HG02763 (cell line): ENCODE results near the gene GPS2.
A peak's percentile ranks its signal among the peaks of the same experiment; 100 is the strongest.

ENCODE experiments used
- ATAC-seq: cut with Tn5 transposase; IDR thresholded peaks from one replicate; pipeline ENCODE4 v1.9.1; 2021; ENCODE audit warnings: mild to moderate bottlenecking, moderate library complexity; ENCODE audit not compliant: unreplicated experiment

Gene GPS2

DNA sequence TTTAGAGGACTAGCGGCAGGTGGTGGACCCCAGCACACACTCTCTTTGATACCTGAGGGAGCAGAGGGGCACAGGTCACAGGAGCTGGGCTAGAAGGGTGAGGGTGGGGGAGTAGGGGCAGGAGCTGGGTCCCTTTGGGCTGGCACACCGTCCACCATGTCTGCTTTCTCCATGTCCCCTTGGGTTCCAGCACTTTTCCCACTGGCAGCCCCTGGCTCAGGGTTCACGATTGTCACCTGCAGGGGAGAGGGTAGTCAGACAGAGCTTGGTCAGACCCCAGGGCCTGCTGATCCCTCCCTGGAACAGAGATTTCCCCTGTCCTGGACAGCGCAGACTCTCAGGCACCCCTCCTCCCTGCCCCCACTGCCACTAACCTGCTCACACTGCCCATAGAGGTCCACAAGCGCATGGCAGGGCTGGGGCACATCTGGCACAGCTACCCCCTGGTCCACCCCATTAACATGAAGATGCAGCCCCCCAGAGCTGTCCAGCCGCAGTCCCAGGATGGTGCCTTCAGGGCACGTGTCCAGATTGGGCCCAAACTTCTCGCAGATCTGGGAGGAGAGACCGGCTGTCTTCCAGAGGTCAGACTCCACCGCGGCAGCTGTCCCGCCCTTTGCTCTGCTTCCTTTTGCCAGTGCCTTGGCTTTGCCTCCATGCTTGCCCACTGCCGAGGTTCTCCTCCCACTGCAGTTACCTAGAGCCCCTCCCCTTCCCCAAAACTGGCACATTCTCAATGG lies 3.1 kb upstream of the GPS2 start:
- no peak for ATAC-seq

DNA sequence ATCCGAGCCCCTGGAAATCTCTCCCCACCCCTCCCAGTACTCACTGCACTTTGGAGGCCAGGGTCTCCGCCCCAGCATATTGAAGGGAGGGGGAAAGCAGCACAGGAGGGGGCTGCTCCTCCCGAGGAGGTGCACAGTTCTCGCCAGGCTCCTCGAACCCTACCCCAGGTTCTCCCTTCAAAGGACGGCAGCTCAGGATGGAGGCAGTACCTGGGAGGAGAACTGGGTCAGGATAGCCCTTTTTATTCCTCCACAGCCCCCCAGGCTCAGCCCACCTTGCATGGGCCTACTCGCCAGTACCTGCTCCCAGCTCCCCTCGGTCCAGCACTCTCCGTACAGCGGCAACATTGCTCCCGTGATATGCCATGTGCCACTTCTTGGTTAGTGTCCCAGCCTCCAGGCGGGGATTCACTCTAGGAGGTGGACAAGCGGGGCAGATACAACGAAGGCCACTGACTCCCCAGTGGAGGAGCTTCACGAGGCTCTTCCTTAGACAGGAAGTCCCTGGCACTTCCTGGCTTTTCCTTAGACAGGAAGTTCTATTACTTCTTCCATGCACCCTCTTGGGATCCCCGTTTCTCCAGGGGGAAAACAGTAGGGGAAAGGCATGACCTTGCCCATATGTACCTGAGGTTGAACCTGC lies 2.1 kb upstream of the GPS2 start:
- ATAC-seq, result no peak

DNA sequence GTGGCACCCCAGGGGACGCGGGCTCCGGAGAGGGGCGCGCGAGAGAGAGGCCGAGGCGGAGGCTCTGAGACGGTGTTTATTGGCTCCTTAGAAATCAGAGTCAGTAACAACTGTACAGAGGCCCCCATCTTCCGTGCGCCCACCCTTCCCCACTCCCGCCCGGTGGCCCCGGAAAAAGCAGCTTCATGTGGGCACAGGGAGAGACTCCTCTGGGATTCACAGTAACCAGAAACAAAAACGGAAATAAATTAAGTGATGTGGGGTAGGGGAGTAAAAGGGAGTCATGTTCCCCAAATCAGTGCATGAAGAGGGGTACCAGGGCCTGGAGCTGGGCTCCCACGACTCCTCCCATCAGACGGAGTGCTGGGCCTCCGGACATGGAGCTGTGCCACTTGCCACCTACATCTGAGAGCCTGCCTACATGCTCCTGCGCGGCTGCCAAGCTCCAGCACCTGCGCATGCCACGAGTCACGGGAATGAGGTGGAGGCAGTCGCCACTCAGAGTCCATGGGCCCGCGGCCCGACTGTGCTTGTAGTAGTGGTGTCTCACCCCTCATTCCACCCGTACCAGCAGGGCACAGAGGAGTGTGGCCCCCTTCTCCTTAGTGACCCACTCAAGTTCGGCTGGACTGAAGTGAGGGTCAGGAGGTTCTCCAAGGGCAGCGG lies 543 bp upstream of the GPS2 start:
- ATAC-seq, result no peak

DNA sequence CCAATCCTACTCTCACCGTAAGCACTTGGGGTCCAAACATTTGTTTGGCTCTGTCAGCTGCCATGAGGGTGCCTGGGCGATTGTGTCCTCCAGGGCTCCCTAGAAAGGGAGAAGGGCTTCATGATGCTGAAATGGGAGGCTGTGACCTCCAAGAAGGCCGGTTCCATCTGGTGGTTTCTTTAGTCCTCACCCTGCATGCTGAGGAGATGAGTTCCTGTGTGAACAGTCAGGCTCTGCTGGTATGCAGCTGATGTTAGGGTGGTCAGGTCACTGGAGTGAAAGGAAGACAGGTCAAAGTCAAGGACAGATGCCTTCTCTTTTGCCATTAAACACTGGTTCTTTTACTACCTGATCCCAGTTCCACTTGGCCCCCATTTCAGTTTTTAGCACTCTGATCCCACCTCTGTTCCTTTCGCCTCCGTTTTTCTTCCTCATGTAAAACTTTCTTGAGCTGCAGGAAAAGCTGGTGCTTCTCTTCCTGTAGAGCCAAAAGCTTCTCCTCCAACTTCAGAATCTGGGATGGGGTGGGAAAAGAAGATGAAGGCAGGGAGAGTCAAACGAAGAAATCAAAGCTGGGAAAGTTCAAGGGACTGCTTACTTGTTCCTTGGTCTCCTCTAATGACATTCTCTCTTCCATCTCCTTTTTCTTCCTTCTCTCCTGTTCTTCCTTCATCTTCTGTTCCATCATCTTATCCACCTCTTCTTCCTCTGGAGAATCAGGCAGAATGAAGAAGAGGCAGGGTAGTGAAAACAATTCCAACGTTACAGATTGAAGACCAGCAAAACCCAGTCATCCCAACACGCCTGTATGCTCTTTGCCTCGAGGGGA lies 1.1 kb downstream of the GPS2 start:
- ATAC-seq, result no peak

DNA sequence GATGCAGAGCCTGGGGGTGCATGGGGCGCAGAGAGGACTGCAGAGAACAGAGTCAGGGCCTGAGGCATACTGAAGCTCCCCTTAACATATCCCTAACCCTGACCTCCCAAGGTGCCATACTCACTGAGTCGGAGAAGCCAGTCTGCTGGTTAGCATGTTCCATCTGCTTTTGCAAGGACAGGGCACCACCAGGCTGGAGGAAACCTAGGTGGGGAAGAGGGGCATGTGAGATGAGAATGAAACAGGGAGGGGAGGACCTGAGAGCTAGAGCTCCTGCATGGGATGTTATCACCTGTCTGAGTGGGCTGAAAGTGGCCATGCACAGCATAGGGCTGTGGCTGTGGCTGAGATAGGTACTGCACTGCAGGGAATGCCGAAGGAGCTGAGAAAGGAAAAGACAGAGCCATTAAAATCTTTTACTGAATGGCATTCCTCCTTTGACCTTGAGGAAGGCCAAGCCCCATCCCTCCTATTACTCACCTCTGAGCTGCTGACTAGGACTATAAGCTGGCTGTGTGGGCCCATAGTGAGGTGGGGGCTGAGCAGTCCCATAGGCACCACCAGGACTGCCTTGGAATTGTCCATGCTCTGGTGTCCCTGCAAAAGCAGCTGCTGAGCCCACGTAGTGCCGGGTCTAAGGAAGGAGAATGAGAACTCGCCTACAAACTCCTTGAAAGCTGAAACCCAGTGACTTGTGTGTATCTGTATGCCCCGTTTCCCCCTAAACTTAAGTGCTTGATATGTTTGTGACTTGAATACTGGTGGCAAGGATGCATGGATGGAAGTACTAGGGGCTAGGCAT lies 1.9 kb downstream of the GPS2 start:
- no peak for ATAC-seq

DNA sequence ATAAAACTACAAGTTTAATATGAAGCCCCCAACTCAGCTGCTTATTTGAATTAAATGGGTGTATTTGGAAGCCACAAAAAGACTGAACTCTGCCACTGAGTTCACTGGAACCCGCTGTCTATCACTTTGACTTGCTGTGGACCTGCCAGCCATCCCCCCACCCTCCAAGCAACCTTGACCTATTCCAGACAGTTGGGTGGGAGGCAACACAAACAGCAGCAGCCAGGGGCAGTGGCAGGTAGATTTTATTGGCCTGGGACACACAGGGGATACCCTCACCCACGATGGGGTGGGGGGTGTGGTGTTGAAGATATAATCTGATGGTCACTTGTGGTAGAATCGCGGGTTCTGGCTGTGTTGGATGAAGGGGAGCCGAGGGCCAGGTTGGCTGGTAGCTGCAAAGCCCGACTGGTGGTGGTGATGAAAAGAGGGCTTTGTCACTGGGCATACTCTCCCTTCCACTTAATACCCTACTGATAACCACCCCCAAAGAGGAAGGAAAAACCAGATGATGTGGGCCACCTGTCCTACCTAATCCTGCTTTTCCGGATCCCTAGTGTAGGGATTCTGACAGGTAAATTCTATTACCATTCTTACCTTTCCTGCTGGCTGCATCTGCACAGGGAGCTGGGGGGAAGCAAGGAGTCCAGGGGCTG lies 2.6 kb downstream of the GPS2 start:
- ATAC-seq, result no peak

DNA sequence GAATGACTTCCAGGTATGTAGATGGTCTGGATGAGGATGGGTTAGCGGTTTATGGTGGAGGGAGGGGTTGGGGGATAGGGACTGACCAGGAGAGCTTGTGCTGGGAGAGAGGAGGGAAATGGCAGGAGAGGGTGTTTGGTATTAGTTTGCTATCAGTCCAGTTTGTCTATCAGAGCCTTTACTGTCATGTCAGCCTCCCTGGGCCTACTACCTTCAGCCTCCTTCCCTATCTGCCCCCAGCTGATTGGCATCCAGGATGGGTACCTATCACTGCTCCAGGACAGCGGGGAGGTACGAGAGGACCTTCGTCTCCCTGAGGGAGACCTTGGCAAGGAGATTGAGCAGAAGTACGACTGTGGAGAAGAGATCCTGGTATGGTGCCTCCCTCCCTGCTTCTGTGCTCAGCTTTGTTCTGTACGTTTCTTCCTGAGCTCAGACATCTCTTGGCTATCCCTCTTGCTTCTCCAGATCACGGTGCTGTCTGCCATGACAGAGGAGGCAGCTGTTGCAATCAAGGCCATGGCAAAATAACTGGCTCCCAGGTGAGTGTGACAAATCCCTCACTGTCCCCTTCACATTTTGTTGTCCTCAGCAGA lies 4.0 kb downstream of the GPS2 start:
- no peak for ATAC-seq

DNA sequence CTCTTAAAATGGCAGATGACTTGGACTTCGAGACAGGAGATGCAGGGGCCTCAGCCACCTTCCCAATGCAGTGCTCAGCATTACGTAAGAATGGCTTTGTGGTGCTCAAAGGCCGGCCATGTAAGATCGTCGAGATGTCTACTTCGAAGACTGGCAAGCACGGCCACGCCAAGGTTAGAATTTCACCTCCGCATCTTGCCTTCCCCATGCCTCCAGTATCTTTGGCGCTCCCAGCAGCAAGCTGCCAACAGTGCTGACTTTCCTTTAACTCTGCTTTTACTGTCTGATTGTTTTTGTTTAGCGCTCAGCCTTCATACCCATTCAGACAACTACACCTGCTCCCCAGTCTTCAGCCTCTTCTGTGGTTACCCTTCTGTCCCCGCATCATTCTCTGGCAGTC lies 5.5 kb downstream of the GPS2 start:
- no peak for ATAC-seq

DNA sequence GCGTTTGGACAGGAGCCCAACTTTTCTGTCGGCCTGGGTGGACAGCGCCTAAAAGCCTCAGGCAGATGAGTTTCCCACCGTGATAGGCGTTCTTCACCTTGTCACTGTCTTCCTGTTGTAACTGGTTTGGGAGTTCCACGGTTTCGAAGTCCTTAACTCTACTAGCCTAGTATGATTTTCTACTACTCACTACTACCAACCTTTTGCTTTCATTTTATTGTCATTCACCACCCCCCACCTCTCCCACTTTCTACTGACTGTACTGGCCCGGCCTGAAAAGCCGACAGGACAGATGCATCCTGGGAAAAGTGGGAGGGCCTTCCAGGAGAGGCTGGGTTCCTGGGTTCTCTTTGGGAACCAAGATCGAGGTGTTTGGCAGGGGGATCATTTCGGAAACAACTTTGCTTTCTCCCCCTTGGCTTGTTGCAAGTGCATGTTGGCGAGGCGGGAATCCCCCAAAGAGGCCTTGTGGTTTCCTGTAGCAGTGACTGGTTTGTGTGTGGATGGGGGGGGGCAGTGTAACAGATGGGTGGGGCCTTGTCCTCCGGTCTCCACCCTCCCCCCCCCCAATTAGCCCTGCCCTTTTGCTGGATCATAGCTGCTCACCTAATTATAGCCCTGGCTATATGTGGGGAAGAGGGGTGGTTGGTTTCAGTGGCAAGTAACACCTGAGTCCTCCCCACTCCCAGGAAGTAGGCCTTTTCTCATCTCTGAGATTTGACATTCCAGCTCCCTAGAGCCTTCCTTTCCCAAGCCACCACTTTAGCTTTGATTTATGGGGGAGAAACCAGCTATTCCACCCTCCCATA lies 6.3 kb downstream of the GPS2 start:
- ATAC-seq, result no peak

DNA sequence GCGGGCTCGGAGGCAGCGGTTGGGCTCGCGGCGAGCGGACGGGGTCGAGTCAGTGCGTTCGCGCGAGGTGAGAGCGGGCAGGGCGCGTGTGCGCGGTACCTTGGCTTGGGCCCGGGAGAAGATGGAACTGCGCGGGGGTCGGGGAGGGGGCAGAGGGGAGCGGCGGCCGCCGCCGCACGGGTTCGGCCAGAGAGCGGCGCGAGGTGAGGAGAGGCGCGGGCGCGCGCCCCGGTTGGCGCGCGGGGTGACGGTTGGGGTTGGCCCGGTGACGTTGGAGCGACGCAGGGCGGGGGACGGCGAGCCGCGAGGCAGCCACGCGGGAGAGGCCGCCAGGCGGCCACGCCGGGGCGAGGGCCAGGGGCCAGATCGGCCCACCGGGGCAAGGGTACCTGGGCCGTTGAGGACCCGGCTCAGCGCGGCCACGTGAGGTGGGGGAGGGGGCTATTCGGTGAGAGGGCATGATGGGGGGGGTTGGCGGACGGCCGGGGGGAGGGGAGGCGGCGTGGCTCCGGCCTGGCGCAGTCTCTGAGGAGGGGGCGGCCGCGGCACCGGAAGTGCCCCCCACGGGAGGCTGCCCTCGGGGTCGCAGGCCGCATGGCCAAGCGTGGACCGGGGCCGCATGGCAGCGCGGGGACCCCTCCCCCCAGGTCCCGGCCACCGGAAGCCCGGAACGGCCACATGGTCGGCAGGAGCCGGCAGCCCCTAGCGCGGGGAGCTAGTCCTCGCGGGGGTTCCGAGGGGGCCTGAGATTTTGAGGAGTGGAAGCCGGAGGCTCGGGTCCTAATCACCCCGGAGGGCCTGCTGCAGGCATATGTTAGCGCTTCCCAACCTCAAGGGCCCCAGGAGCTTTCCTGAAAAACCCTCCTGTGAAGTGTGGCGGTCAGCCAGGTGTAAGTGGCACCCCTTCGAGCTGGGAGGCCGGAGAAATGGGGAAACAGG lies 7.2 kb downstream of the GPS2 start:
- peak; percentile 1 for ATAC-seq

DNA sequence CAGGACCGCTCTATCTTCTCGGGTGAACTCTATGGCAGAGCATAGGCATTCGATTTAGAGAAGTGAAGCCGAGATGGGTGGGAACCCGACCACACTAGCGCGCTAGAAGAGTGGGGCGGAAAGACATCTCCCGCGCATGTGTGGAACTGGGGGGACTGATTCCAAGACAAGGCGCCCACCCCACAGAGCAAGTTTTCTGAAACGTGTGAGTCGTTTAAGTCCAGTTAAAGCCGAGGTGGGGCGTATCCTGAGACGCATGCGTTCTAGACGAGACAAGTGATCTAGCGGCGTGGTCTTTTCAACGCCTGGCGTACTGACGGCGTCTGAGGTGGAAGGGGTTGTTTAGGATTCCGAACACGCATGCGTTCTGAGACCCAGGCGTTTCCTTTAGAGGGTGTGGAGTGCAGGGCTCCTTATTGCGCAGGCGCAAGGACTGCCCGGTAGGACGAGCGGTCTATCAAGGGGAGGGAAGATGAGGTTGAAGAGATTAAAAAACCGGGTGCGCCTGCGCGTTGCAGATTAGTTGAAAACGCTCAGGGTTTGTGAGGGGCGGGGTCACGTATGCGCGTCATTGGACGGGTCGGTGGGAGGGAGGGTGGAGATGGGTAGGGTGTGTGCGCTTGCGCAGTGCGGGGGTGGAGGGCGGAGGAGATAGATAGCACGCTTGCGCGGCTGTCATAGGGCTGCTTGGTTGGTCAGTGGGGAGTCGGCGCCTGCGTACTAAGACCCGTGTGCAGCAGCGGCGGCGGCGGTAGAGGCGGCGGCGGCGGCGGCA lies 8.1 kb downstream of the GPS2 start, which contains the start of gene EIF5A:
EIF5A (plus strand) TSS at position 718 of the 775 bp plus-strand sequence. CDS start 2,008 bp downstream, outside the sequence.
- peak; percentile 71 for ATAC-seq

DNA sequence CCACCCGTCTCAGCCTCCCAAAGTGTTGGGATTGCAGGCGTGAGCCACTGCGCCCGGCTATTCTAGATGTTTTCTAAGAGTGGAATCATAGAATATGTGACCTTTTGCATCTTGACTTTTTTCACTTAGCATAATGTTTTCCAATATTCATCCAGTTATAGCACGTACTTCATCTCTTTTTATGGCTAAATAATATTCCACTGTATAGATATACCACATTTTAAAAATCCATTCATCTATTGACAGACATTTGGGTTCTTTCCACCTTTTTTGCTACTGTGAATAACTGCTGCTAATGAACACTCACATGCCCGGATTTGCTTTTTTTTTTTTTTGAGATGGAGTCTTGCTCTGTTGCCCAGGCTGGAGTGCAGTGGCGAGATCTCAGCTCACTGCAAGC lies 11.0 kb downstream of the GPS2 start:
- ATAC-seq, result no peak

DNA sequence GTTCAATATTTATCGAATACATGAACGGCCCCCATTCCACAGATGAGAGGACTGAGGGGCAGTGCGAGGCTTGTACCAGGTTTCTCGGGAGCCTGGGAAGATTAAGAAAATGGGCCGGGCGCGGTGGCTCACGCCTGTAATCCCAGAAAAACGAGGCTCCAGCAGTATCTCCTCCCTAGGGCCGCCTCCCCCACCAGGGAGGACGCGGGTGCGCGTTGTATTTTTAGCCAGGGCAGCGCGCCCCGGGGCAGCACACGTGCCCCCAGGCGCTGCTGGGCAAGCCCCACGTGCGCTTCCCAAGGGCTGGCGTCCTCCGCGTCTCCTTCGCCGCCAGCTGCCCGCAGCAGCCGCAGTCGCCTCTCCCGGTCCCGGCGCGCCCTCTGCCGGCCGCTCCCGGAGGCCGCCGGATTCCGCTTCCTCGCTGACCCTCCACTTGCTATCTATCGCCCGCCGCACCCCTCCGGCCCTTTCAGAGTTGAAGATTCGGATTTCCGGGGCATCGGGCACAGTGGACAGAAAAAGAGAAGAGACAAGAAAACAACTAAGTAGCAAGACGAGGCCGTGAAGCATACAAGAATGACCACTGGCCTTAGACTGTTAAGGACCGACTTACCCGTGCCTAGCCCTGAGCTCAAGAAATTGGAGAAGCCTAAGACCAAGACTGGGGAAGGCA lies 18.8 kb downstream of the GPS2 start:
- no peak for ATAC-seq

DNA sequence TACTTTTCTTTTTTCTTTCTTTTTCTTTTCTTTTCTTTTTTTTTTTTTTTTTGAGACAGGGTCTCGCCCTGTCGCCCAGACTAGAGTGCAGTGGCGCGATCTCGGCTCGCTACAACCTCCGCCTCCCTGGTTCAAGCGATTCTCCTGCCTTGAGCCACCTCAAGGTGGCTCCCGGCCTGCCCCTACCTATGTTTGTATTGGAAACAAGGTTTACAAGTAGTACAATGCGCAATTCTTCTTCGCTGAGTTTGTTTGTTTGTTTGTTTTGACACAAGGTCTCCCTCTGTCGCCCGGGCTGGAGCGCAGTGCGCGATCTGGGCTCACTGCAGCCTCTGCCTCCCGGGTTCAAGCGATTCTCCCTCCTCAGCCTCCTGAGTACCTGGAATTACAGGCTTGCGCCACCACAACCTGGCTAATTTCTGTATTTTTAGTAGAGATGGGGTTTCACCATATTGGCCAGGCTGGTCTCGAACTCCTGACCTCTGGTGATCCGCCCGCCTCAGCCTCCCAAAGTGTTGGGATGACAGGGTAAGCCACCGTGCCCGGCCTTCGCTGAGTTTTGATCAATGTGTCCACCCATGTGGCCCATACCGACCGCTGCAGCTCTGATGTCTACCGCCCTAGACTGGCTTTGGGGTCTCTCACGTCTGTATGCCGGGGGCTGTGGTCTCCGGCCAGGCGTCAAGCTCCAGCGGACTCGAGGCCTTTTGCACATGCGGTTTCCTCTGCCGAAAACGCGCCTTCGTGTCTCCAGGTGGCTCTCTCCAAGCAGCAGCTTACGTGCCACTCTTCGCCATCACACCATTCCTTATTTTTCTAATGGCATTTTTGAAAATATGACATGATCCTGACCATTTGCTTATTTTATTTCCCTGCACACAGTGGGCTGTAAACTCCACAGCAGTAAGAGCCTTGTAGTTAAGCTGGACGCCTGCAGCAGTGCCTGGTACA lies 19.7 kb downstream of the GPS2 start:
- ATAC-seq, result no peak

DNA sequence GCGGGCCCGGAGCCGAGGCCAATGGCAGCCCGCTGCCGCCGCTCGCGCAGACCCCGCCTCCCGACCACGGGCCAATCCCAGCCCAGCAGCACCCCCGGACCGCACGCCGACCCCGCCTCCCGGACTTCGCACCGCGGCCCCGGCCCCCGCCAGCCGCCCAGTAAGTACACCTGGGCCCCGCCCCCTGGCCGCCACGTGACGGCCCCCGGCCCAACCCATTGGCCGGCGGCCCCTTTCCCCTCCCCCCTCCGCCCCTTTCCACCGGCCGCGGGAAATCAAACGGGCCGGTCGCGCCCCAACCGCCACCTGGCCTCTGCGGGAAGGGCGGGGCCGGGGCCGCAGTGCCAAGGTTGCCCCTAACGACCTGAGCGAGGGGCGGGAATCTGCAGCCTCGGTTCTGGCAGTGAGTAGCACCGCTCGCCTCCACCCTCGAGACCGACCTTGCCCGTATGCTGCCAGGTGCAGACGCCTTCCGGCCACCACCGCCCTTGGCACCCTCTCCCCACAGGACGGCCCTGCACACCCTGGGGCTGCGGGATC lies 20.5 kb downstream of the GPS2 start, which contains the start of gene YBX2:
YBX2 (minus strand) TSS at position 26 of the 540 bp plus-strand sequence. CDS start 139 bp downstream, outside the sequence.
- ATAC-seq, result peak; percentile 49
